HepG2 (cell line): ENCODE measurements around the gene MCM3AP. TPM values are rescaled to one million over a fixed set of nuclear protein-coding genes. Genes with fewer than 3 reads are reported as not detected.

ENCODE experiments used
- AGO1 ChIP-seq: fragments of 200-400 bp; formaldehyde crosslinking; IDR thresholded peaks from 2 replicates; pipeline ENCODE4 v1.6.1; 2017; ENCODE audit warnings: mild to moderate bottlenecking, low read depth, low read length, moderate library complexity; ENCODE audit not compliant: poor library complexity, severe bottlenecking
- RFX5 ChIP-seq: IDR thresholded peaks from 2 replicates; pipeline ENCODE4 v1.6.1; 2011; ENCODE audit warnings: low read depth, low read length, improper control_type of control experiment
- SIX4 ChIP-seq: sonication (generic); formaldehyde crosslinking; IDR thresholded peaks from 2 replicates; pipeline ENCODE4 v1.4.0; 2020; ENCODE audit warnings: missing genetic modification reagents
- ZFYVE20 ChIP-seq: sonication (generic); formaldehyde crosslinking; IDR thresholded peaks from 2 replicates; pipeline ENCODE4 v1.8.0; 2023; ENCODE audit warnings: low read depth, mild to moderate bottlenecking, moderate library complexity, missing genetic modification reagents, borderline replicate concordance
- polyA plus RNA-seq, 8 experiments: library from polyadenylated mRNA; depleted of rRNA in 3 of 8; stranded (reverse) in 7 of 8; unstranded in 1 of 8; fragments of >200 nt; fragmentation: Illumina TruSeq in 4 of 8; extraction: Trizol in 4 of 8; gene quantifications; 2 replicates each; pipeline versions ENCODE4 v1.2.1 to v1.2.3, GENCODE V29; 2011 to 2016; ENCODE audit warnings: low read depth in 4 of 8, missing spikeins in 1 of 8, mixed read lengths in 1 of 8; ENCODE audit not compliant: insufficient read depth in 1 of 8
- total RNA-seq, 5 experiments: library from RNA; depleted of rRNA; stranded (reverse); fragments of >200 nt; fragmentation: Illumina TruSeq; extraction: Trizol; gene quantifications; 2 replicates each; pipeline ENCODE4 v1.2.3, GENCODE V29; 2016; ENCODE audit warnings: low read depth in 1 of 5
- TF ChIP-seq, protein P1 (sequence below): sonication (generic); formaldehyde crosslinking; IDR thresholded peaks from 2 replicates; pipeline ENCODE4 v1.4.0; 2020; ENCODE audit warnings: missing genetic modification reagents
- TF ChIP-seq, protein P2 (sequence below), 2 experiments: sonication (generic) in 1 of 2; formaldehyde crosslinking in 1 of 2; IDR thresholded peaks; 2 replicates each; pipeline versions ENCODE4 v1.4.0 to v1.6.1; 2018 to 2020; ENCODE audit warnings: missing genetic modification reagents in 2 of 2, borderline replicate concordance in 1 of 2, low read depth in 1 of 2, mild to moderate bottlenecking in 1 of 2, missing biosample characterization in 1 of 2
- TF ChIP-seq, protein P3 (sequence below): sonication (generic); formaldehyde crosslinking; IDR thresholded peaks from 2 replicates; pipeline ENCODE4 v1.4.0; 2020; ENCODE audit warnings: missing genetic modification reagents, borderline replicate concordance
- TF ChIP-seq, protein P4 (sequence below): sonication (generic); formaldehyde crosslinking; IDR thresholded peaks from 2 replicates; pipeline ENCODE4 v1.4.0; 2020; ENCODE audit warnings: missing genetic modification reagents
- TF ChIP-seq, protein P5 (sequence below): sonication (generic); formaldehyde crosslinking; IDR thresholded peaks from 2 replicates; pipeline ENCODE4 v1.5.0; 2020; ENCODE audit warnings: mild to moderate bottlenecking, missing genetic modification reagents, borderline replicate concordance
- TF ChIP-seq, protein P6 (sequence below): sonication (generic); formaldehyde crosslinking; IDR thresholded peaks from 2 replicates; pipeline ENCODE4 v1.5.0; 2020; ENCODE audit warnings: mild to moderate bottlenecking, missing genetic modification reagents, borderline replicate concordance

Gene MCM3AP
- total and polyA plus RNA-seq, 2 of the 13 experiments (the other 11 are each of a cell fraction or from before 2014, with no cell fraction given) = 27.0 to 54.7 TPM

DNA sequence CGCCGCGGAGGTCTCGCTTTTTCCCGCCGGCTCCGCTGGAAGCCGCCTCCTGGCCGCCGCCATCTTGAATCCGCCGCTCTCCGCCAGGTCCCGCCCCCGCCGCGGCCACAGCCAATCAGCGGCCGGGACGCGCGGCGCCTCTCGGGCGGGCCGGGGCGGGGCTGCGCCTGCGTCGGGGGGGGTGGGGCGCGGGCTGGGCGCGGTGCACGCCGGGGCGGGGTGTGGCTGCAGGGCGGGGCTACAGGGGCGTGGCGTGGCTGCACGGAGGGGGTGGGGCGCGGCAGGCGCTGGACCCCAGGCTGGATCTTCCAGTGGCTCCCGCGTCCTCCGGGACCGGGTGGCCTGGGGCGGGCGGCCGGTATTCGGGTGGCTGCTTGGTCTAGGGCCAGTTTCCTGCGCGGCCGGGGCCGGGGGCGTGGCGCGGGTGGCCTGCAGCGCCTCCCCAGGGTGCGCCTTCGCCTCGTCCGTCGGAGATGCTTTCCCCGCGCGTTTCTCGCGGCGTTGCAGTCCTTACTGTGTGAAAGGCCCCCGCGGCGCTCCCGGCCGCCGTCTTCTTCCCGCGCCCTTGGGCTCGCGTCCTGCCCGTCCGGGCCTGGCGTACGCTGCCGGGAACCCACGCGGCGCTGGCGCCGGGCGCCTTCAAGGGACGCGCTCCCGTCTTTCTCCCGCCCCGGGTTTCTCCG is 39.1 kb upstream of the MCM3AP start (continued):
- TF ChIP-seq AGO1 (no peak), RFX5 (no peak), ZFYVE20 (CRISPR knock-in tag) (no peak), SIX4 (CRISPR knock-in tag) (no peak)
- TF ChIP-seq, protein P1, sequence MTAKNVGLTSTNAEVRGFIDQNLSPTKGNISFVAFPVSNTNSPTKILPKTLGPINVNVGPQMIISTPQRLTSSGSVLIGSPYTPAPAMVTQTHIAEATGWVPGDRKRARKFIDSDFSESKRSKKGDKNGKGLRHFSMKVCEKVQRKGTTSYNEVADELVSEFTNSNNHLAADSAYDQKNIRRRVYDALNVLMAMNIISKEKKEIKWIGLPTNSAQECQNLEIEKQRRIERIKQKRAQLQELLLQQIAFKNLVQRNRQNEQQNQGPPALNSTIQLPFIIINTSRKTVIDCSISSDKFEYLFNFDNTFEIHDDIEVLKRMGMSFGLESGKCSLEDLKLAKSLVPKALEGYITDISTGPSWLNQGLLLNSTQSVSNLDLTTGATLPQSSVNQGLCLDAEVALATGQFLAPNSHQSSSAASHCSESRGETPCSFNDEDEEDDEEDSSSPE = peak; percentile 11; the same call in 1 of the 2 replicates
- TF ChIP-seq, protein P2, sequence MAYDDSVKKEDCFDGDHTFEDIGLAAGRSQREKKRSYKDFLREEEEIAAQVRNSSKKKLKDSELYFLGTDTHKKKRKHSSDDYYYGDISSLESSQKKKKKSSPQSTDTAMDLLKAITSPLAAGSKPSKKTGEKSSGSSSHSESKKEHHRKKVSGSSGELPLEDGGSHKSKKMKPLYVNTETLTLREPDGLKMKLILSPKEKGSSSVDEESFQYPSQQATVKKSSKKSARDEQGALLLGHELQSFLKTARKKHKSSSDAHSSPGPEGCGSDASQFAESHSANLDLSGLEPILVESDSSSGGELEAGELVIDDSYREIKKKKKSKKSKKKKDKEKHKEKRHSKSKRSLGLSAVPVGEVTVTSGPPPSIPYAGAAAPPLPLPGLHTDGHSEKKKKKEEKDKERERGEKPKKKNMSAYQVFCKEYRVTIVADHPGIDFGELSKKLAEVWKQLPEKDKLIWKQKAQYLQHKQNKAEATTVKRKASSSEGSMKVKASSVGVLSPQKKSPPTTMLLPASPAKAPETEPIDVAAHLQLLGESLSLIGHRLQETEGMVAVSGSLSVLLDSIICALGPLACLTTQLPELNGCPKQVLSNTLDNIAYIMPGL (CRISPR knock-in tag; IDR thresholded peaks at IDR 0.05; ENCODE audit: borderline replicate concordance in 1 of 2, low read depth in 1 of 2) = no peak; a peak in 1 of 4 replicates
- TF ChIP-seq, protein P3, sequence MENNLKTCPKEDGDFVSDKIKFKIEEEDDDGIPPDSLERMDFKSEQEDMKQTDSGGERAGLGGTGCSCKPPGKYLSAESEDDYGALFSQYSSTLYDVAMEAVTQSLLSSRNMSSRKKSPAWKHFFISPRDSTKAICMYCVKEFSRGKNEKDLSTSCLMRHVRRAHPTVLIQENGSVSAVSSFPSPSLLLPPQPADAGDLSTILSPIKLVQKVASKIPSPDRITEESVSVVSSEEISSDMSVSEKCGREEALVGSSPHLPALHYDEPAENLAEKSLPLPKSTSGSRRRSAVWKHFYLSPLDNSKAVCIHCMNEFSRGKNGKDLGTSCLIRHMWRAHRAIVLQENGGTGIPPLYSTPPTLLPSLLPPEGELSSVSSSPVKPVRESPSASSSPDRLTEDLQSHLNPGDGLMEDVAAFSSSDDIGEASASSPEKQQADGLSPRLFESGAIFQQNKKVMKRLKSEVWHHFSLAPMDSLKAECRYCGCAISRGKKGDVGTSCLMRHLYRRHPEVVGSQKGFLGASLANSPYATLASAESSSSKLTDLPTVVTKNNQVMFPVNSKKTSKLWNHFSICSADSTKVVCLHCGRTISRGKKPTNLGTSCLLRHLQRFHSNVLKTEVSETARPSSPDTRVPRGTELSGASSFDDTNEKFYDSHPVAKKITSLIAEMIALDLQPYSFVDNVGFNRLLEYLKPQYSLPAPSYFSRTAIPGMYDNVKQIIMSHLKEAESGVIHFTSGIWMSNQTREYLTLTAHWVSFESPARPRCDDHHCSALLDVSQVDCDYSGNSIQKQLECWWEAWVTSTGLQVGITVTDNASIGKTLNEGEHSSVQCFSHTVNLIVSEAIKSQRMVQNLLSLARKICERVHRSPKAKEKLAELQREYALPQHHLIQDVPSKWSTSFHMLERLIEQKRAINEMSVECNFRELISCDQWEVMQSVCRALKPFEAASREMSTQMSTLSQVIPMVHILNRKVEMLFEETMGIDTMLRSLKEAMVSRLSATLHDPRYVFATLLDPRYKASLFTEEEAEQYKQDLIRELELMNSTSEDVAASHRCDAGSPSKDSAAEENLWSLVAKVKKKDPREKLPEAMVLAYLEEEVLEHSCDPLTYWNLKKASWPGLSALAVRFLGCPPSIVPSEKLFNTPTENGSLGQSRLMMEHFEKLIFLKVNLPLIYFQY (CRISPR knock-in tag) = no peak
- TF ChIP-seq, protein P4, sequence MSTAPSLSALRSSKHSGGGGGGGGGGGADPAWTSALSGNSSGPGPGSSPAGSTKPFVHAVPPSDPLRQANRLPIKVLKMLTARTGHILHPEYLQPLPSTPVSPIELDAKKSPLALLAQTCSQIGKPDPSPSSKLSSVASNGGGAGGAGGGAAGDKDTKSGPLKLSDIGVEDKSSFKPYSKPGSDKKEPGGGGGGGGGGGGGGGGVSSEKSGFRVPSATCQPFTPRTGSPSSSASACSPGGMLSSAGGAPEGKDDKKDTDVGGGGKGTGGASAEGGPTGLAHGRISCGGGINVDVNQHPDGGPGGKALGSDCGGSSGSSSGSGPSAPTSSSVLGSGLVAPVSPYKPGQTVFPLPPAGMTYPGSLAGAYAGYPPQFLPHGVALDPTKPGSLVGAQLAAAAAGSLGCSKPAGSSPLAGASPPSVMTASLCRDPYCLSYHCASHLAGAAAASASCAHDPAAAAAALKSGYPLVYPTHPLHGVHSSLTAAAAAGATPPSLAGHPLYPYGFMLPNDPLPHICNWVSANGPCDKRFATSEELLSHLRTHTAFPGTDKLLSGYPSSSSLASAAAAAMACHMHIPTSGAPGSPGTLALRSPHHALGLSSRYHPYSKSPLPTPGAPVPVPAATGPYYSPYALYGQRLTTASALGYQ = 0 out of 2 replicates have a peak, but pooled peaks have one; percentile 42
- TF ChIP-seq, protein P5, sequence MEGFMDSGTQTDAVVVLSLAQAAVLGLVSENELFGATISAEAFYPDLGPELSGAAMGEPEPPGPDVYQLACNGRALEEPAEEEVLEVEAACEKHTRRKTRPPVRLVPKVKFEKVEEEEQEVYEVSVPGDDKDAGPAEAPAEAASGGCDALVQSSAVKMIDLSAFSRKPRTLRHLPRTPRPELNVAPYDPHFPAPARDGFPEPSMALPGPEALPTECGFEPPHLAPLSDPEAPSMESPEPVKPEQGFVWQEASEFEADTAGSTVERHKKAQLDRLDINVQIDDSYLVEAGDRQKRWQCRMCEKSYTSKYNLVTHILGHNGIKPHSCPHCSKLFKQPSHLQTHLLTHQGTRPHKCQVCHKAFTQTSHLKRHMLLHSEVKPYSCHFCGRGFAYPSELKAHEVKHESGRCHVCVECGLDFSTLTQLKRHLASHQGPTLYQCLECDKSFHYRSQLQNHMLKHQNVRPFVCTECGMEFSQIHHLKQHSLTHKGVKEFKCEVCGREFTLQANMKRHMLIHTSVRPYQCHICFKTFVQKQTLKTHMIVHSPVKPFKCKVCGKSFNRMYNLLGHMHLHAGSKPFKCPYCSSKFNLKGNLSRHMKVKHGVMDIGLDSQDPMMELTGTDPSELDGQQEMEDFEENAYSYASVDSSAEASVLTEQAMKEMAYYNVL (CRISPR knock-in tag) = no peak
- TF ChIP-seq, protein P6, sequence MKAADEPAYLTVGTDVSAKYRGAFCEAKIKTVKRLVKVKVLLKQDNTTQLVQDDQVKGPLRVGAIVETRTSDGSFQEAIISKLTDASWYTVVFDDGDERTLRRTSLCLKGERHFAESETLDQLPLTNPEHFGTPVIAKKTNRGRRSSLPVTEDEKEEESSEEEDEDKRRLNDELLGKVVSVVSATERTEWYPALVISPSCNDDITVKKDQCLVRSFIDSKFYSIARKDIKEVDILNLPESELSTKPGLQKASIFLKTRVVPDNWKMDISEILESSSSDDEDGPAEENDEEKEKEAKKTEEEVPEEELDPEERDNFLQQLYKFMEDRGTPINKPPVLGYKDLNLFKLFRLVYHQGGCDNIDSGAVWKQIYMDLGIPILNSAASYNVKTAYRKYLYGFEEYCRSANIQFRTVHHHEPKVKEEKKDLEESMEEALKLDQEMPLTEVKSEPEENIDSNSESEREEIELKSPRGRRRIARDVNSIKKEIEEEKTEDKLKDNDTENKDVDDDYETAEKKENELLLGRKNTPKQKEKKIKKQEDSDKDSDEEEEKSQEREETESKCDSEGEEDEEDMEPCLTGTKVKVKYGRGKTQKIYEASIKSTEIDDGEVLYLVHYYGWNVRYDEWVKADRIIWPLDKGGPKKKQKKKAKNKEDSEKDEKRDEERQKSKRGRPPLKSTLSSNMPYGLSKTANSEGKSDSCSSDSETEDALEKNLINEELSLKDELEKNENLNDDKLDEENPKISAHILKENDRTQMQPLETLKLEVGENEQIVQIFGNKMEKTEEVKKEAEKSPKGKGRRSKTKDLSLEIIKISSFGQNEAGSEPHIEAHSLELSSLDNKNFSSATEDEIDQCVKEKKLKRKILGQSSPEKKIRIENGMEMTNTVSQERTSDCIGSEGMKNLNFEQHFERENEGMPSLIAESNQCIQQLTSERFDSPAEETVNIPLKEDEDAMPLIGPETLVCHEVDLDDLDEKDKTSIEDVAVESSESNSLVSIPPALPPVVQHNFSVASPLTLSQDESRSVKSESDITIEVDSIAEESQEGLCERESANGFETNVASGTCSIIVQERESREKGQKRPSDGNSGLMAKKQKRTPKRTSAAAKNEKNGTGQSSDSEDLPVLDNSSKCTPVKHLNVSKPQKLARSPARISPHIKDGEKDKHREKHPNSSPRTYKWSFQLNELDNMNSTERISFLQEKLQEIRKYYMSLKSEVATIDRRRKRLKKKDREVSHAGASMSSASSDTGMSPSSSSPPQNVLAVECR (CRISPR knock-in tag) = peak; percentile 81
